Thoracic aorta (tissue), 2 donors: ENCODE data around the gene NKAIN2. TPM values are rescaled to one million over a fixed set of nuclear protein-coding genes. Genes with fewer than 3 reads are reported as not detected.

Source experiments
- ATAC-seq: fragments of 150-250 bp; one replicate; pipeline ENCODE4 v1.8.0; 2017; ENCODE audit warnings: low read depth; ENCODE audit not compliant: insufficient number of reproducible peaks, low FRiP score
- DNase-seq: peaks from one replicate; pipeline ENCODE4 v3.0.0-alpha.2; 2020; ENCODE audit warnings: low spot score
- H3K27ac ChIP-seq, 2 donors: fragments of 200-600 bp; sonication (generic); 1 replicate in 1 of 2; 2 replicates in 1 of 2; pipeline ENCODE4 v1.5.1; 2016; ENCODE audit warnings: mild to moderate bottlenecking in 2 of 2, moderate library complexity in 2 of 2
- H3K27me3 ChIP-seq: fragments of 200-600 bp; sonication (generic); replicated peaks from 2 replicates; pipeline ENCODE4 v1.6.0; 2016; ENCODE audit warnings: mild to moderate bottlenecking; ENCODE audit not compliant: insufficient read depth
- H3K36me3 ChIP-seq: fragments of 200-600 bp; sonication (generic); one replicate; pipeline ENCODE4 v1.5.1; 2016
- H3K4me1 ChIP-seq, 2 donors: fragments of 200-600 bp; sonication (generic); 1 replicate in 1 of 2; 2 replicates in 1 of 2; pipeline versions ENCODE4 v1.5.1 to v1.6.0; 2016; ENCODE audit warnings: low read depth in 2 of 2, mild to moderate bottlenecking in 1 of 2; ENCODE audit not compliant: control insufficient read depth in 1 of 2
- H3K4me3 ChIP-seq: fragments of 200-600 bp; sonication (generic); 2 replicates; pipeline ENCODE4 v1.5.1; 2016; ENCODE audit warnings: mild to moderate bottlenecking
- H3K9me3 ChIP-seq: fragments of 200-600 bp; sonication (generic); 2 replicates; pipeline ENCODE4 v1.5.1; 2016
- CTCF ChIP-seq: fragments of 200-600 bp; sonication (generic); IDR thresholded peaks from one replicate; pipeline ENCODE4 v1.5.1; 2019; ENCODE audit warnings: antibody characterized with exemption
- total RNA-seq, 2 donors: library from RNA; depleted of rRNA; stranded (reverse); fragments of >200 nt; gene quantifications; one replicate each; pipeline versions ENCODE4 v1.1.0 to v1.2.3, GENCODE V29; 2016

The NKAIN2 gene
- total RNA-seq, 2 donors from 2014 or later, result 0.28 TPM; not detected in 1

GRCh38 chr6:123830120-123830519 is 26.5 kb downstream of the NKAIN2 start:
- no peak for TF ChIP-seq CTCF
- H3K9me3 ChIP-seq, result no peaks in the 10 kb centered on the region
- no peaks in the 10 kb centered on the region for H3K36me3 ChIP-seq
- DNase-seq (no peak), ATAC-seq (no peak)
- no peaks in the 10 kb centered on the region for H3K4me1 ChIP-seq
- no peaks in the 10 kb centered on the region for H3K27me3 ChIP-seq
- no peak overlapping the region for H3K27ac ChIP-seq
- H3K4me3 ChIP-seq, result no peak overlapping the region

- Histone ChIP-seq H3K4me3 (no peak overlapping the region), H3K36me3 (no peaks in the 10 kb centered on the region), H3K27me3 (no peaks in the 10 kb centered on the region), H3K4me1 (no peaks in the 10 kb centered on the region), H3K9me3 (no peaks in the 10 kb centered on the region), H3K27ac (no peak overlapping the region)
- no peak for DNase-seq
- no peak for TF ChIP-seq CTCF
- no peak for ATAC-seq
Observed at GRCh38 chr6:123838505-123839234, 35.0 kb downstream of the NKAIN2 start.

- ATAC-seq (no peak), DNase-seq (no peak)
- no peaks in the 10 kb centered on the region for H3K36me3 ChIP-seq
- H3K27me3 ChIP-seq, result no peaks in the 10 kb centered on the region
- no peaks in the 10 kb centered on the region for H3K9me3 ChIP-seq
- H3K27ac ChIP-seq, result no peak overlapping the region
- TF ChIP-seq CTCF, result no peak
- no peak overlapping the region for H3K4me3 ChIP-seq
- H3K4me1 ChIP-seq, result no peaks in the 10 kb centered on the region
Observed at GRCh38 chr6:123841067-123841896, 37.6 kb downstream of the NKAIN2 start.

GRCh38 chr6:123844011-123844410 is 40.3 kb downstream of the NKAIN2 start:
- TF ChIP-seq CTCF, result no peak
- H3K36me3 ChIP-seq, result no peaks in the 10 kb centered on the region
- DNase-seq, result no peak
- no peaks in the 10 kb centered on the region for H3K9me3 ChIP-seq
- H3K27me3 ChIP-seq, result no peaks in the 10 kb centered on the region
- H3K4me1 ChIP-seq, result no peaks in the 10 kb centered on the region
- H3K27ac ChIP-seq, result no peak overlapping the region
- no peak overlapping the region for H3K4me3 ChIP-seq
- no peak for ATAC-seq

- no peak overlapping the region for H3K4me3 ChIP-seq
- H3K27ac ChIP-seq, result no peak overlapping the region
- H3K27me3 ChIP-seq, result no peaks in the 10 kb centered on the region
- TF ChIP-seq CTCF, result no peak
- no peak for ATAC-seq
- H3K4me1 ChIP-seq, result no peaks in the 10 kb centered on the region
- H3K9me3 ChIP-seq, result no peaks in the 10 kb centered on the region
- DNase-seq, result no peak
- no peaks in the 10 kb centered on the region for H3K36me3 ChIP-seq
Observed at GRCh38 chr6:123848347-123848746, 44.7 kb downstream of the NKAIN2 start.
